G401 (cell line): Measurements from ENCODE around the gene MRPS23. TPM values are rescaled to one million over a fixed set of nuclear protein-coding genes. Genes with fewer than 3 reads are reported as not detected.

Source experiments
- DNase-seq: peaks from one replicate; pipeline ENCODE4 v3.0.0-alpha.2; 2015; ENCODE audit warnings: low spot score
- in situ Hi-C: cut with HindIII; loops from 2 replicates; pipeline ENCODE4 v1.10.0; 2016; ENCODE audit warnings: low sequenced_read_pairs, mixed read lengths
- total RNA-seq: library from RNA; depleted of rRNA; stranded (reverse); fragments of >200 nt; shearing (Covaris generic); gene quantifications from 2 replicates; pipeline ENCODE4 v1.2.3, GENCODE V29; 2014

MRPS23 gene
- total RNA-seq, 1 experiment from 2014 or later = 60.7 TPM

DNA sequence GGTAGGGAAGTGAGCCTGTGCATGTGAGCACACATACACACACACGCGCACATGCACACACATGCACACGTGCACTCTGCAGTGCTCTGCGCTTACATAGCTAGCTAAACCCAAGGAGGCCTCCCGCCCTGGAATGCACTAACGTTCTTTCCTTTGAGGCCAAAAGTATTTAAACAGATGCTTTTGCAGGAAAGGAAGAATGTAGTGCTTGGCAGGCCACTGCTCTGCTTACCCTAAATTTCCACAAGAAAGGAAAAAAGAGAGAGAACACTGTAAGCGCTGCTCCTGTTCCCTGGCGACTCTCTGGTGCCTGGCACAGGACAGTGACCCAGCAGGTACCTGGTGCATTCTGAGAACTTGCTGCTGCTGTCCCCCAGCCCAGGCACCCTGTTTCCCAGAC is 31.3 kb upstream of the MRPS23 start:
- in situ Hi-C loops = no loop called here
- no peak for DNase-seq

GRCh38 chr17:57880086-57880456 is 30.2 kb upstream of the MRPS23 start:
- no peak for DNase-seq
- in situ Hi-C loops = no loop called here

- DNase-seq = no peak
- in situ Hi-C loops = no loop called here
Observed at GRCh38 chr17:57879437-57880085, 29.7 kb upstream of the MRPS23 start.

DNA sequence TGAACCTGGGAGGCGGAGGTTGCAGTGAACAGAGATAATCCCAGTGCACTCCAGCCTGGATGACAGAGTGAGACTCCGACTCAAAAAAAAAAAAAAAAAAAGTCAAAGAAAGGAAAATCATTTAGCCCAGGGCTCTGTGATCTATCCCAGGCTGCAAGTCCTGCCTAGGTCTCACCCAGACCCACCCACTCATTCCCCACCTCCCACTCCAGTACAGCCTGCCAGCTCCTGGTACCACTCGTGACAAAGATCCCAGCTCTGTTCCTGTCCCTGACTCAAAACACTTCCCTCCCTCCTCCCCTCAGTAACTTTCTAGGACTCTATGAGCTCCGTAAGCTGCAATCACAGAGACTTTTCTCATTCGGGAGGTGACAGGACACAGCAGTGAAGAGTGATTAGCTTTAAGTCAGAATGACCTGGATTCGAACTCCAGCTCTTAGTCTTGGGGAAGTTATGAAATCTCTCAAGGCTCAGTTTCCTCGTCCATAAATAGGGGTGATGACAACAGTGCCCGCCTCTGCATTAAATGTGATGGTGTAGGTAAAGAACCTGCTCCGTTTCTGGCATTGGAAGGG is 28.0 kb upstream of the MRPS23 start:
- in situ Hi-C loops = no loop called here
- no peak for DNase-seq

GRCh38 chr17:57876866-57877237 is 27.0 kb upstream of the MRPS23 start:
- in situ Hi-C loops = no loop called here

GRCh38 chr17:57876023-57876865 is 26.4 kb upstream of the MRPS23 start:
- no peak for DNase-seq
- in situ Hi-C loops = no loop called here

More at GRCh38 chr17:57876866-57877237, 27.0 kb upstream of the MRPS23 start:
- no peak for DNase-seq

- in situ Hi-C loops = no loop called here
Observed at GRCh38 chr17:57875290-57876022, 25.6 kb upstream of the MRPS23 start.

DNA sequence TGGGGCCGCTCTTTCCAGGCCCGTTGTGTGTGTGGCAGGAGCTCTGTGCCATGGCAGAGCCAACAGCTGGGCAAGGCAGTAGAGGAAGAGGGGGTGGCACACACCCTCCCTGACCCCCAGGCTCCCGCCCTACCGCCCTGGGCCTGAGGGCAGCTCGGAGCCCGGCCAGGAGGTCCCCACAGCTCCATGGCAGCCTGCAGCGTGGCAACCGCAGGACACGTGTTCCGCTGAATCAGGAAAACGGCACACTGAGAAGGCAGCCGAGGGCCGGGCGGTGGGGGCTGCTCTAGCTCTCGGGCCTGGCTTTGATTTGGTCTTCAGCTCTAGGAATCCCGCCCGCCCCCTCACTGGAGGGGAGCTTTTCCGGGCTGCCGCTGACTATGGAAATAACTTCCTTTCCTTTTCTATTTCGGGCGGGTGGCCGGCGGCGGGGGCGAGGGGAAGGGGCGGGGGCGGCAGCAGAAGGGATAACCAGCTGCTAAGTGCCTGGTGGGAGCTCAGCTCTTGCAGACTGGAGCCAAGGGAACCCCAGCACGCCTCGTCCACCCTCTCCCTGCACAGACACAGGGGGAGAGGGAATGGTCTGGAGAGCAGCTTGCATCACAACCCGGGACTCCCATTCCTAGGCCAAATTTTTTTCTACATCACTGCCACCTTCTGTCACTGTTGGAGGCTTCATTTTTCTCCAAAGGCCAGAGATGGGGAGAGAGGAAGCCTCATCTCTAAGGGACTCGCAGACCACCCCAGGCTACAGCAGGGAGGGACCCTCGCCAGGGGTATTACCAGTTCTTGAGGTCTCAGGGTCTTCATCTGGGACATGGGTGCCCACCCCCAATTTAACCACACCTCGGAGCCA is 24.8 kb upstream of the MRPS23 start:
- in situ Hi-C loops = no loop called here
- peak; percentile 89 for DNase-seq

More at GRCh38 chr17:57875290-57876022, 25.6 kb upstream of the MRPS23 start:
- no peak for DNase-seq

DNA sequence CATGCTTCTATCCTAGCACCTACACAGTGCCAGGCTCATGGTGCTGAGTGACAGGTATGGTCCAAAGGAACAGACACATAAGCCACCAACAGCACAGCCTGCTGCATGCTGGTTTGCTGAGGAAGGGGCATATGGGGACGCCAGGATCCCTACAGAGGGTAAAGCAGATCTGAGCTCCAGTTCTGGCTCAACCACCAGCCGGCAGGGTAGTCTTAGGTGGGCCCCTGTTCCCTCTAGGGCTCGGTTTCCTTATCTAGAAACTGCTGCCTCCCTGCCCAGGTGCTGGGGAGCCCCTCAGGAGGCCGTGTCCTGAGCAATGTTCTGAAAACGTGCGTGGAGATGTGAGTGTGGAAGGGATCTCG is 24.2 kb upstream of the MRPS23 start:
- in situ Hi-C loops = no loop called here
- DNase-seq = no peak

GRCh38 chr17:57873261-57874057 is 23.6 kb upstream of the MRPS23 start:
- in situ Hi-C loops = no loop called here
- DNase-seq = no peak

- in situ Hi-C loops = no loop called here
Observed at GRCh38 chr17:57872536-57872935, 22.7 kb upstream of the MRPS23 start.

DNA sequence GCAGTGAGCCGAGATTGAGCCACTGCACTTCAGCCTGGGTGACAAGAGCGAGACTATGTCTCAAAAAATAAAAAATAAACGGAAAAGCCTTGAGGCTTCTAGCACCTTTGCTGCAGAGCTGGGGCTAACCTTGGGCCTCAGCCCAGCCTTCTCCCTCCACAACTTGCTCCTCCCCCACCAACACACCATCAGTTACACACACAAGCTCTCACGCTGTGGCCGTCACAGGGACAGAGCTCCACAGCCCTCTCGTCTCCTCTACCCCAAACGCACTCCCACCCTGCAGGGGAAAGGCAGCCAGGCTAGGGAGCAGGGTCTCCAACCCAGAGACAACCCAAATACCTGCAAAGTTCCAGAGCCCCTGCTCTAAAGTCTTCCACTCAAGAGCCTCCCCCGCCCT is 22.0 kb upstream of the MRPS23 start:
- DNase-seq = no peak
- in situ Hi-C loops = no loop called here

More at GRCh38 chr17:57872536-57872935, 22.7 kb upstream of the MRPS23 start:
- DNase-seq = no peak

GRCh38 chr17:57871155-57871554 is 21.3 kb upstream of the MRPS23 start:
- no peak for DNase-seq
- in situ Hi-C loops = no loop called here

GRCh38 chr17:57870283-57870635 is 20.4 kb upstream of the MRPS23 start:
- no peak for DNase-seq
- in situ Hi-C loops = no loop called here

- DNase-seq = no peak
- in situ Hi-C loops = no loop called here
Observed at GRCh38 chr17:57869617-57870282, 19.9 kb upstream of the MRPS23 start.

GRCh38 chr17:57868910-57869616 is 19.2 kb upstream of the MRPS23 start:
- no peak for DNase-seq
- in situ Hi-C loops = no loop called here
